CD4-positive, alpha-beta T cell (primary cell): ENCODE results near the gene PCK1. TPM values are rescaled to one million over a fixed set of nuclear protein-coding genes. Genes with fewer than 3 reads are reported as not detected.

Experiments
- ATAC-seq: fragments of 200-7000 bp; cut with Tn5 transposase; one replicate; pipeline ENCODE4 v1.10.0; 2022; ENCODE audit warnings: mild to moderate bottlenecking; ENCODE audit not compliant: poor library complexity
- CTCF ChIA-PET: fragments of 350-600 bp; sonication (Branson Sonifier 250); formaldehyde crosslinking; loops from one replicate; lab custom pipeline; 2021; ENCODE audit warnings: antibody characterized with exemption, inconsistent platforms; lab: Charles Lee
- POLR2A ChIA-PET: fragments of 350-600 bp; sonication (Branson Sonifier 250); formaldehyde crosslinking; loops from one replicate; lab custom pipeline; 2021; ENCODE audit warnings: antibody characterized with exemption, inconsistent platforms; lab: Charles Lee
- DNase-seq, 14 experiments: peaks; one replicate each; pipeline ENCODE4 v3.0.0-alpha.2; 2013 to 2020; ENCODE audit warnings: mixed read lengths in 2 of 14
- H3K27ac ChIP-seq, 2 donors: one replicate each; pipeline versions ENCODE4 v1.5.1 to v1.7.0; 2013; ENCODE audit warnings: low read length in 2 of 2, low read depth in 1 of 2, mild to moderate bottlenecking in 1 of 2
- H3K27me3 ChIP-seq, 2 experiments: 1 replicate in 1 of 2; 2 replicates in 1 of 2; pipeline versions ENCODE4 v1.6.1 to v1.7.0; 2013; ENCODE audit warnings: low read length in 2 of 2, control low read depth in 1 of 2, mild to moderate bottlenecking in 1 of 2, moderate library complexity in 1 of 2; ENCODE audit not compliant: insufficient read depth in 2 of 2, control insufficient read depth in 1 of 2
- H3K36me3 ChIP-seq: one replicate; pipeline ENCODE4 v1.6.1; 2013; ENCODE audit warnings: low read length, control low read depth; ENCODE audit not compliant: insufficient read depth
- H3K4me1 ChIP-seq: one replicate; pipeline ENCODE4 v1.6.1; 2013; ENCODE audit warnings: low read length, control low read depth; ENCODE audit not compliant: insufficient read depth
- H3K4me3 ChIP-seq: one replicate; pipeline ENCODE4 v1.5.1; 2013; ENCODE audit warnings: mild to moderate bottlenecking, low read length, moderate library complexity
- H3K9me3 ChIP-seq, 2 experiments: 1 replicate in 1 of 2; 2 replicates in 1 of 2; pipeline versions ENCODE4 v1.6.1 to v1.7.0; 2013; ENCODE audit warnings: low read length in 2 of 2, mild to moderate bottlenecking in 2 of 2, control low read depth in 1 of 2, moderate library complexity in 1 of 2; ENCODE audit not compliant: control insufficient read depth in 1 of 2, insufficient read depth in 1 of 2
- H3K27ac Mint-ChIP-seq: one replicate; pipeline ENCODE4 v1.8.0; 2020; ENCODE audit warnings: mixed read lengths
- H3K27me3 Mint-ChIP-seq: one replicate; pipeline ENCODE4 v1.8.0; 2021; ENCODE audit warnings: mixed read lengths
- H3K36me3 Mint-ChIP-seq: one replicate; pipeline ENCODE4 v1.8.0; 2021; ENCODE audit warnings: low read depth, mixed read lengths
- H3K4me1 Mint-ChIP-seq: one replicate; pipeline ENCODE4 v1.8.0; 2021; ENCODE audit warnings: low read depth, mixed read lengths
- H3K4me3 Mint-ChIP-seq: one replicate; pipeline ENCODE4 v1.8.0; 2020; ENCODE audit warnings: mild to moderate bottlenecking, mixed read lengths
- H3K9me3 Mint-ChIP-seq: one replicate; pipeline ENCODE4 v1.8.0; 2020; ENCODE audit warnings: mixed read lengths
- CTCF ChIP-seq: fragments of 200-600 bp; IDR thresholded peaks from one replicate; pipeline ENCODE4 v1.8.0; 2022; ENCODE audit warnings: antibody characterized with exemption, mild to moderate bottlenecking
- intact Hi-C, 2 experiments: fragments of 100-400 bp; cut with DNase I in 1 of 2; cut with micrococcal nuclease in 1 of 2; formaldehyde crosslinking; loops; one replicate each; pipeline versions ENCODE4 v1.15.1 to v1.9.0; 2023 to 2025; cut with DNase I, micrococcal nuclease
- total RNA-seq, 174 experiments: library from RNA in 2 of 174; stranded (reverse) in 2 of 174; gene quantifications; one replicate each; pipeline ENCODE4 v1.2.3 and lab custom pipeline; 2021 to 2026

Gene PCK1
- total RNA-seq, 2 experiments from 2014 or later: not detected

- no peaks in the 10 kb centered on the region for H3K9me3 Mint-ChIP-seq
- H3K4me1 Mint-ChIP-seq: no peaks in the 10 kb centered on the region
- H3K27ac Mint-ChIP-seq: no peak overlapping the region
- H3K4me3 Mint-ChIP-seq: no peak overlapping the region
- DNase-seq: no peak
- no peak for TF ChIP-seq CTCF
- ATAC-seq: no peak
- intact Hi-C loops: no loop called here
- Histone ChIP-seq H3K27me3 (peaks cover 4 to 11% of the 10 kb centered on the region in 2 experiments), H3K27ac (no peak overlapping the region), H3K4me1 (no peaks in the 10 kb centered on the region), H3K9me3 (no peaks in the 10 kb centered on the region), H3K4me3 (no peak overlapping the region), H3K36me3 (no peaks in the 10 kb centered on the region)
- H3K36me3 Mint-ChIP-seq: no peaks in the 10 kb centered on the region
- POLR2A ChIA-PET: no interaction called here
- CTCF ChIA-PET: no interaction called here
- peaks cover 45% of the 10 kb centered on the region for H3K27me3 Mint-ChIP-seq
These were observed 2.6 kb downstream of the PCK1 start for GRCh38 chr20:57563522-57563921.

- no peaks in the 10 kb centered on the region for H3K4me1 Mint-ChIP-seq
- Histone ChIP-seq H3K27ac (no peak overlapping the region), H3K9me3 (no peaks in the 10 kb centered on the region), H3K4me3 (no peak overlapping the region), H3K36me3 (no peaks in the 10 kb centered on the region), H3K4me1 (no peaks in the 10 kb centered on the region), H3K27me3 (peaks cover 4 to 11% of the 10 kb centered on the region in 2 experiments)
- CTCF ChIA-PET: no interaction called here
- TF ChIP-seq CTCF: no peak
- no peak for ATAC-seq
- H3K27ac Mint-ChIP-seq: no peak overlapping the region
- DNase-seq: no peak
- intact Hi-C loops: no loop called here
- peaks cover 47% of the 10 kb centered on the region for H3K27me3 Mint-ChIP-seq
- H3K36me3 Mint-ChIP-seq: no peaks in the 10 kb centered on the region
- no peaks in the 10 kb centered on the region for H3K9me3 Mint-ChIP-seq
- H3K4me3 Mint-ChIP-seq: no peak overlapping the region
- POLR2A ChIA-PET: no interaction called here
These were observed 3.4 kb downstream of the PCK1 start for GRCh38 chr20:57564180-57564802.

- ATAC-seq (no peak), DNase-seq (no peak)
- no peaks in the 10 kb centered on the region for H3K36me3 Mint-ChIP-seq
- intact Hi-C loops: no loop called here
- H3K36me3 ChIP-seq: no peaks in the 10 kb centered on the region
- no peaks in the 10 kb centered on the region for H3K4me1 Mint-ChIP-seq
- no peak overlapping the region for H3K27ac Mint-ChIP-seq
- ChIA-PET POLR2A (no interaction called here), CTCF (no interaction called here)
- H3K9me3 ChIP-seq: no peaks in the 10 kb centered on the region
- no peak overlapping the region for H3K4me3 ChIP-seq
- no peaks in the 10 kb centered on the region for H3K4me1 ChIP-seq
- H3K4me3 Mint-ChIP-seq: no peak overlapping the region
- peaks cover 47% of the 10 kb centered on the region for H3K27me3 Mint-ChIP-seq
- H3K27ac ChIP-seq: no peak overlapping the region
- no peaks in the 10 kb centered on the region for H3K9me3 Mint-ChIP-seq
- no peak for TF ChIP-seq CTCF
- peaks cover 4 to 11% of the 10 kb centered on the region in 2 experiments for H3K27me3 ChIP-seq
These were observed 4.2 kb downstream of the PCK1 start for GRCh38 chr20:57564951-57565642.
